DND-41 (cell line): ENCODE results near the gene TET2.

ENCODE experiments used
- ATAC-seq: fragments of 200-7000 bp; cut with Tn5 transposase; 3 replicates; pipeline ENCODE4 v1.9.1; 2021; ENCODE audit warnings: low read depth; ENCODE audit not compliant: insufficient read depth
- DNase-seq: peaks from one replicate; pipeline ENCODE4 v3.0.0-alpha.2; 2020
- H2AFZ ChIP-seq: 2 replicates; pipeline ENCODE4 v1.6.0; 2012; ENCODE audit warnings: low read depth, low read length
- H3K27ac ChIP-seq: 2 replicates; pipeline ENCODE4 v1.5.1; 2012; ENCODE audit warnings: low read length, inconsistent platforms
- H3K27me3 ChIP-seq: fragments of 200-600 bp; sonication (generic); 2 replicates; pipeline ENCODE4 v1.6.0; 2012; ENCODE audit warnings: low read length, mild to moderate bottlenecking, inconsistent platforms; ENCODE audit not compliant: insufficient read depth, poor library complexity
- H3K36me3 ChIP-seq: 2 replicates; pipeline ENCODE4 v1.5.1; 2012; ENCODE audit warnings: low read length, inconsistent platforms; ENCODE audit not compliant: insufficient read depth
- H3K4me1 ChIP-seq: 2 replicates; pipeline ENCODE4 v1.5.1; 2012; ENCODE audit warnings: mild to moderate bottlenecking, low read length; ENCODE audit not compliant: insufficient read depth
- H3K4me2 ChIP-seq: 2 replicates; pipeline ENCODE4 v1.6.0; 2012; ENCODE audit warnings: mild to moderate bottlenecking, moderate library complexity, low read length, inconsistent platforms; ENCODE audit not compliant: insufficient read depth
- H3K4me3 ChIP-seq, 2 experiments: fragments of 200-600 bp in 1 of 2; shearing (Covaris generic) in 1 of 2; 2 replicates each; pipeline ENCODE4 v1.5.1; 2012 to 2016; ENCODE audit warnings: inconsistent platforms in 2 of 2, low read length in 2 of 2, mild to moderate bottlenecking in 2 of 2, low read depth in 1 of 2, moderate library complexity in 1 of 2
- H3K79me2 ChIP-seq: 2 replicates; pipeline ENCODE4 v1.6.0; 2012; ENCODE audit warnings: low read length, inconsistent platforms; ENCODE audit not compliant: insufficient read depth
- H3K9ac ChIP-seq: 2 replicates; pipeline ENCODE4 v1.6.0; 2012; ENCODE audit warnings: low read depth, mild to moderate bottlenecking, inconsistent platforms, low read length, moderate library complexity
- H3K9me3 ChIP-seq: 2 replicates; pipeline ENCODE4 v1.5.1; 2012; ENCODE audit warnings: low read length, moderate library complexity, mild to moderate bottlenecking, inconsistent platforms; ENCODE audit not compliant: insufficient read depth, severe bottlenecking
- H4K20me1 ChIP-seq: 2 replicates; pipeline ENCODE4 v1.6.0; 2012; ENCODE audit warnings: low read length; ENCODE audit not compliant: insufficient read depth
- EZH2 ChIP-seq: IDR thresholded peaks from 3 replicates; pipeline ENCODE4 v1.6.1; 2012; ENCODE audit warnings: borderline replicate concordance, low read depth, mild to moderate bottlenecking, moderate library complexity, low read length, inconsistent platforms; ENCODE audit not compliant: severe bottlenecking
- TF ChIP-seq, protein P1 (sequence below): IDR thresholded peaks from 2 replicates; pipeline ENCODE4 v1.5.1; 2012; ENCODE audit warnings: borderline replicate concordance, low read length, moderate library complexity, mild to moderate bottlenecking; ENCODE audit not compliant: poor library complexity, severe bottlenecking; ENCODE audit errors: extremely low read depth

TET2 gene

DNA sequence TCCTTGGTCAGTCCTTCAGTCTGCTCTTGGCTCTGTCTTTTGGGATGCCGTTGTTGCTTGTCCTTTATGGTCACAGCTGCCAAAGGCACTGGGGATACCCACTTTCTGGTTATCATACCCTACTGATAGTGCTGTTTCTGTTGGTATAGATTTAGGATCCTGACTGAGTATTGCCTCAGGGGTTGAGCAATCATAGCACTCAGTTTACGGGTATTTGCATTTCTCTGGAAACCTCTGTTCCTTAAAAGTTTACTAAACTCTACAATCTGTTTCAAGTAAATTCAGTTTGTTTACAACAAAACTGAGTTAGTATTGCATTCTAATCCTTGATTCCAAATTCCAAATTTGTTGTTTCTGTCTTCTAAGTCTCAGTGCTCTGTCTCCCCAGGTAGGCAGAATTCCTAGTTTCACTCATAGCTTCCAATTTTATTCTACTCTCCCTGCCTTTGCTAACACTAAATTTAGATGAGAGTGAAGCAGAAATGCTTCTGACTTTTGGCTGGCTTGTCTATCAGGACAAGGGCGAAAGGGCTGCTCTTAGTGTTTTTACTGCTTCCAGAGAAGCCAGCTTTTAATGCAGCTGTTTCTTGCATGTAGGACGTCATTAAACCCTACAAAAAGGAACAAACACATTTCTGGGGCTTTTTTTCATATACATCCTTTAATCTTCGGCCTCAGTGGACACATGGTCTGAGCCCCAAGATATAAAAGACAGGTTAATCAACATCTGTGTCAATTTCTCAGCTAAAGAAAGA is 17.2 kb upstream of the TET2 start:
- H3K27ac ChIP-seq = no peak overlapping the region
- H3K4me1 ChIP-seq = no peaks in the 10 kb centered on the region
- H3K9me3 ChIP-seq = no peaks in the 10 kb centered on the region
- no peak overlapping the region for H3K4me2 ChIP-seq
- no peak overlapping the region for H2AFZ ChIP-seq
- H4K20me1 ChIP-seq = no peaks in the 10 kb centered on the region
- H3K36me3 ChIP-seq = no peaks in the 10 kb centered on the region
- no peaks in the 10 kb centered on the region for H3K27me3 ChIP-seq
- DNase-seq (no peak), ATAC-seq (no peak)
- H3K9ac ChIP-seq = no peak overlapping the region
- H3K4me3 ChIP-seq = no peak overlapping the region
- no peaks in the 10 kb centered on the region for H3K79me2 ChIP-seq
- TF ChIP-seq EZH2 = no peak
- TF ChIP-seq, protein P1, sequence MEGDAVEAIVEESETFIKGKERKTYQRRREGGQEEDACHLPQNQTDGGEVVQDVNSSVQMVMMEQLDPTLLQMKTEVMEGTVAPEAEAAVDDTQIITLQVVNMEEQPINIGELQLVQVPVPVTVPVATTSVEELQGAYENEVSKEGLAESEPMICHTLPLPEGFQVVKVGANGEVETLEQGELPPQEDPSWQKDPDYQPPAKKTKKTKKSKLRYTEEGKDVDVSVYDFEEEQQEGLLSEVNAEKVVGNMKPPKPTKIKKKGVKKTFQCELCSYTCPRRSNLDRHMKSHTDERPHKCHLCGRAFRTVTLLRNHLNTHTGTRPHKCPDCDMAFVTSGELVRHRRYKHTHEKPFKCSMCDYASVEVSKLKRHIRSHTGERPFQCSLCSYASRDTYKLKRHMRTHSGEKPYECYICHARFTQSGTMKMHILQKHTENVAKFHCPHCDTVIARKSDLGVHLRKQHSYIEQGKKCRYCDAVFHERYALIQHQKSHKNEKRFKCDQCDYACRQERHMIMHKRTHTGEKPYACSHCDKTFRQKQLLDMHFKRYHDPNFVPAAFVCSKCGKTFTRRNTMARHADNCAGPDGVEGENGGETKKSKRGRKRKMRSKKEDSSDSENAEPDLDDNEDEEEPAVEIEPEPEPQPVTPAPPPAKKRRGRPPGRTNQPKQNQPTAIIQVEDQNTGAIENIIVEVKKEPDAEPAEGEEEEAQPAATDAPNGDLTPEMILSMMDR = no peak

DNA sequence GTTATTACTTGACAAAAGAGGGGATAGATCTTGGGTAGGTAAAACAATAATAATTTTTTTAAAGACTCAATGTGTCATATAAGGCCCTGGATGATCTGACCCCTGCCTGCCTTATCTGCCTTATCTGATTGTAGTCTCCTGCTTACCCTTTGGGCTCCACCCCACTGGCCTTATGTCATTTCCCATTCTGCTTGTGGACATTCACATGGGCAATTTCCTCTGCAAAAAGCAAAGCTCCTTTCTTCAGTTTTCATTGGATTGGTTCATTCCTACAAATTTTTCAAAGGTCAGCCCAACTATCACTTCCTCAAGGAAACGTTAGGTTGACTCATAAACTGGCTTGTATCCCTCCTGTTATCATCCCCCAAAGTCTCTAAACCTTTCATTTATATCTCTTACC is 15.7 kb upstream of the TET2 start:
- Histone ChIP-seq H2AFZ (no peak overlapping the region), H3K4me1 (no peaks in the 10 kb centered on the region), H3K36me3 (no peaks in the 10 kb centered on the region), H3K4me3 (no peak overlapping the region), H4K20me1 (no peaks in the 10 kb centered on the region), H3K4me2 (no peak overlapping the region), H3K79me2 (no peaks in the 10 kb centered on the region), H3K27me3 (no peaks in the 10 kb centered on the region), H3K9ac (no peak overlapping the region), H3K27ac (no peak overlapping the region), H3K9me3 (no peaks in the 10 kb centered on the region)
- DNase-seq = no peak
- no peak for TF ChIP-seq EZH2
- TF ChIP-seq, protein P1 = no peak
- ATAC-seq = no peak

DNA sequence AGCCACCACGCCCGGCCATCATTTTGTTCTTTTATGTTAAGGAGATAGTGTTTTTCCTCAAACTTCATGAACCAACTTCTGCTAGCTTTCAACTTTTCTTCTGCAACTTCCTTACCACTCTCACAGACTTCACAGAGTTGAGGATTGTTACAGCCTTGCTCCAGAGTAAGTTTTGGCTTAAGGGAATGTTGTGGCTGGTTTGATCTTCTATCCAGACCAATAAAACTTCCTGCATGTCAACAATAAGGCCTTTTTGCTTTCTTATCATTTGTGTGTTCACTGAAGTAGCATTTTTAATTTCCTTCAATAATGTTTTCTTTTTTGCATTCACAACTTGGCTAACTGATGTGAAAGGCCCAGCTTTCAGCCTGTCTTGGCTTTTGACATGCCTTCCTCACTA is 12.7 kb upstream of the TET2 start:
- Histone ChIP-seq H4K20me1 (no peaks in the 10 kb centered on the region), H3K79me2 (no peaks in the 10 kb centered on the region), H3K4me2 (no peak overlapping the region), H3K4me3 (no peak overlapping the region), H3K27me3 (no peaks in the 10 kb centered on the region), H3K9ac (no peak overlapping the region), H3K27ac (no peak overlapping the region), H2AFZ (no peak overlapping the region), H3K36me3 (no peaks in the 10 kb centered on the region), H3K9me3 (no peaks in the 10 kb centered on the region), H3K4me1 (no peaks in the 10 kb centered on the region)
- no peak for TF ChIP-seq EZH2
- TF ChIP-seq, protein P1 = no peak
- ATAC-seq = no peak
- no peak for DNase-seq

DNA sequence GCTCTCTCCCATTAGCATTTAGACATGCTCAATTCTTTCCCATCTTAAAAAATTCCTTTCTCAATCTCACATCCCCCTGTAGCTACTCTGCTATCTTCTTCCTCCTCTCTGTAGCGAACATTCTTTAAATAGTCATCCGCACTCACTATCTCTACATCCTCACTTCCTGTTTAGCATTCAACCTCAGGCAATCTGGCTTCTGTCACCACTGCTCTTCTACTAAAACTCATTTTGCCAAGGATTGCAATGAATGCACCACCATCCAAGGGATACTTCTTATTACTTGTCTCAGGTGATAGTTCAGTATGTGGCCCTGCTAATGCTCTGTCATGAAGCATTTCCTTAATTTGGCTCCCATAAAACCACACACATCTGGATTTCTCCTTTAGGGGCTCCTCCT is 10.9 kb upstream of the TET2 start:
- no peaks in the 10 kb centered on the region for H3K4me1 ChIP-seq
- no peak overlapping the region for H3K4me2 ChIP-seq
- no peak overlapping the region for H3K9ac ChIP-seq
- no peaks in the 10 kb centered on the region for H3K79me2 ChIP-seq
- H4K20me1 ChIP-seq = no peaks in the 10 kb centered on the region
- TF ChIP-seq EZH2 = no peak
- TF ChIP-seq, protein P1 = no peak
- H3K9me3 ChIP-seq = no peaks in the 10 kb centered on the region
- H3K36me3 ChIP-seq = no peaks in the 10 kb centered on the region
- H3K27me3 ChIP-seq = no peaks in the 10 kb centered on the region
- DNase-seq = no peak
- ATAC-seq = no peak; the same call in 2 of the 3 replicates
- H3K27ac ChIP-seq = no peak overlapping the region
- H3K4me3 ChIP-seq = no peak overlapping the region
- H2AFZ ChIP-seq = no peak overlapping the region
